ENCODE data around the gene RAB14. TPM values are rescaled to one million over a fixed set of nuclear protein-coding genes. Genes with fewer than 3 reads are reported as not detected.

Gene RAB14
- total RNA-seq, 1 experiment from 2014 or later, result 73.2 TPM

GRCh38 chr9:121153642-121154041, 48.0 kb downstream of the RAB14 start:
- no peak for DNase-seq
- Histone ChIP-seq H3K27me3 (replicated peaks; ENCODE audit: control insufficient read depth, insufficient read depth, low read length) (no peaks in the 10 kb centered on the region), H3K36me3 (ENCODE audit: control insufficient read depth, insufficient read depth, low read length) (no peaks in the 10 kb centered on the region), H3K4me3 (ENCODE audit: low read depth, low read length) (no peak overlapping the region), H3K4me1 (peaks cover 9% of the 10 kb centered on the region), H3K9me3 (no peaks in the 10 kb centered on the region)
- no TSS peak for BruUV-seq (replicated peaks)
- H3K4me1 Mint-ChIP-seq (ENCODE audit: low read depth, unreplicated experiment), result peaks cover 13% of the 10 kb centered on the region
- TF ChIP-seq, protein P1, sequence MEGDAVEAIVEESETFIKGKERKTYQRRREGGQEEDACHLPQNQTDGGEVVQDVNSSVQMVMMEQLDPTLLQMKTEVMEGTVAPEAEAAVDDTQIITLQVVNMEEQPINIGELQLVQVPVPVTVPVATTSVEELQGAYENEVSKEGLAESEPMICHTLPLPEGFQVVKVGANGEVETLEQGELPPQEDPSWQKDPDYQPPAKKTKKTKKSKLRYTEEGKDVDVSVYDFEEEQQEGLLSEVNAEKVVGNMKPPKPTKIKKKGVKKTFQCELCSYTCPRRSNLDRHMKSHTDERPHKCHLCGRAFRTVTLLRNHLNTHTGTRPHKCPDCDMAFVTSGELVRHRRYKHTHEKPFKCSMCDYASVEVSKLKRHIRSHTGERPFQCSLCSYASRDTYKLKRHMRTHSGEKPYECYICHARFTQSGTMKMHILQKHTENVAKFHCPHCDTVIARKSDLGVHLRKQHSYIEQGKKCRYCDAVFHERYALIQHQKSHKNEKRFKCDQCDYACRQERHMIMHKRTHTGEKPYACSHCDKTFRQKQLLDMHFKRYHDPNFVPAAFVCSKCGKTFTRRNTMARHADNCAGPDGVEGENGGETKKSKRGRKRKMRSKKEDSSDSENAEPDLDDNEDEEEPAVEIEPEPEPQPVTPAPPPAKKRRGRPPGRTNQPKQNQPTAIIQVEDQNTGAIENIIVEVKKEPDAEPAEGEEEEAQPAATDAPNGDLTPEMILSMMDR (IDR thresholded peaks at IDR 0.05; ENCODE audit: insufficient read depth in 1 of 2, low read depth in 1 of 2, low read length in 1 of 2, severe bottlenecking in 1 of 2, unreplicated experiment in 1 of 2), result no peak
- no peak overlapping the region for H3K4me3 Mint-ChIP-seq (ENCODE audit: unreplicated experiment)
- H3K9me3 Mint-ChIP-seq (ENCODE audit: unreplicated experiment), result no peaks in the 10 kb centered on the region
- no peak overlapping the region for H3K27ac Mint-ChIP-seq (ENCODE audit: unreplicated experiment)
- POLR2A ChIA-PET, result no interaction called here
- peaks cover 11% of the 10 kb centered on the region for H3K36me3 Mint-ChIP-seq (ENCODE audit: insufficient read depth, unreplicated experiment)
- CTCF ChIA-PET, result no interaction called here
- intact Hi-C loops (cut with micrococcal nuclease; ENCODE audit: unreplicated experiment), result no loop called here
- no peaks in the 10 kb centered on the region for H3K27me3 Mint-ChIP-seq (ENCODE audit: insufficient read depth, unreplicated experiment)

DNA sequence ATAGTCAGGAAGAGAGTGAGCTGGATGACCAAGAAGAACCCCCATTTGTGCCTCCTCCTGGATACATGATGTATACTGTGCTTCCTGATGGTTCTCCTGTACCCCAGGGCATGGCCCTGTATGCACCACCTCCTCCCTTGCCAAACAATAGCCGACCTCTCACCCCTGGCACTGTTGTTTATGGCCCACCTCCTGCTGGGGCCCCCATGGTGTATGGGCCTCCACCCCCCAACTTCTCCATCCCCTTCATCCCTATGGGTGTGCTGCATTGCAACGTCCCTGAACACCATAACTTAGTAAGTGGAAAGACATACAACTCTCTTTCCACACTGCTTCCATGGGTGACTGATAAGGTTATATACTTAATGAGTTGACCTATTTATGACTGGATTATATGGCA, 51.5 kb downstream of the RAB14 start:
- Histone ChIP-seq H3K4me3 (ENCODE audit: low read depth, low read length) (no peak overlapping the region), H3K36me3 (ENCODE audit: control insufficient read depth, insufficient read depth, low read length) (no peaks in the 10 kb centered on the region), H3K4me1 (peaks cover 9% of the 10 kb centered on the region), H3K9me3 (no peaks in the 10 kb centered on the region), H3K27me3 (replicated peaks; ENCODE audit: control insufficient read depth, insufficient read depth, low read length) (no peaks in the 10 kb centered on the region)
- peaks cover 11% of the 10 kb centered on the region for H3K36me3 Mint-ChIP-seq (ENCODE audit: insufficient read depth, unreplicated experiment)
- DNase-seq, result no peak
- H3K4me1 Mint-ChIP-seq (ENCODE audit: low read depth, unreplicated experiment), result peaks cover 13% of the 10 kb centered on the region
- H3K4me3 Mint-ChIP-seq (ENCODE audit: unreplicated experiment), result no peak overlapping the region
- intact Hi-C loops (cut with micrococcal nuclease; ENCODE audit: unreplicated experiment), result no loop called here
- TF ChIP-seq, protein P1 (IDR thresholded peaks at IDR 0.05; ENCODE audit: insufficient read depth in 1 of 2, low read depth in 1 of 2, low read length in 1 of 2, severe bottlenecking in 1 of 2, unreplicated experiment in 1 of 2), result no peak
- H3K9me3 Mint-ChIP-seq (ENCODE audit: unreplicated experiment), result no peaks in the 10 kb centered on the region
- ChIA-PET POLR2A (no interaction called here), CTCF (no interaction called here)
- no peak overlapping the region for H3K27ac Mint-ChIP-seq (ENCODE audit: unreplicated experiment)
- no TSS peak for BruUV-seq (replicated peaks)
- no peaks in the 10 kb centered on the region for H3K27me3 Mint-ChIP-seq (ENCODE audit: insufficient read depth, unreplicated experiment)

- Mint-ChIP-seq H3K27ac (ENCODE audit: unreplicated experiment) (no peak overlapping the region), H3K9me3 (ENCODE audit: unreplicated experiment) (no peaks in the 10 kb centered on the region), H3K4me3 (ENCODE audit: unreplicated experiment) (no peak overlapping the region), H3K36me3 (ENCODE audit: insufficient read depth, unreplicated experiment) (peaks cover 6% of the 10 kb centered on the region), H3K27me3 (ENCODE audit: insufficient read depth, unreplicated experiment) (no peaks in the 10 kb centered on the region), H3K4me1 (ENCODE audit: low read depth, unreplicated experiment) (no peaks in the 10 kb centered on the region)
- no peaks in the 10 kb centered on the region for H3K27me3 ChIP-seq (replicated peaks; ENCODE audit: control insufficient read depth, insufficient read depth, low read length)
- no peaks in the 10 kb centered on the region for H3K9me3 ChIP-seq
- H3K4me1 ChIP-seq, result no peaks in the 10 kb centered on the region
- no peaks in the 10 kb centered on the region for H3K36me3 ChIP-seq (ENCODE audit: control insufficient read depth, insufficient read depth, low read length)
- CTCF ChIA-PET, result no interaction called here
- H3K4me3 ChIP-seq (ENCODE audit: low read depth, low read length), result no peak overlapping the region
- no peak for DNase-seq
- TF ChIP-seq, protein P1 (IDR thresholded peaks at IDR 0.05; ENCODE audit: insufficient read depth in 1 of 2, low read depth in 1 of 2, low read length in 1 of 2, severe bottlenecking in 1 of 2, unreplicated experiment in 1 of 2), result no peak
- POLR2A ChIA-PET, result no interaction called here
- intact Hi-C loops (cut with micrococcal nuclease; ENCODE audit: unreplicated experiment), result no loop called here
- BruUV-seq (replicated peaks), result no TSS peak
Measured at GRCh38 chr9:121144482-121144881, 57.2 kb downstream of the RAB14 start.
